Retinal pigment epithelial cell (primary cell): ENCODE results near the gene CBLN3.
"Not testable (repeated sequence)": the region's sequence is repeated elsewhere in the genome, so short reads cannot be mapped to it uniquely, and the experiment has no call there.

ENCODE experiments used
- DNase-seq: peaks from one replicate; pipeline ENCODE4 v3.0.0-alpha.2; 2010; ENCODE audit warnings: low read depth
- H3K4me3 ChIP-seq: 2 replicates; pipeline ENCODE4 v1.5.1; 2011; ENCODE audit warnings: mild to moderate bottlenecking, low read length, control low read depth, moderate library complexity
- TF ChIP-seq, protein P1 (sequence below): conservative IDR thresholded peaks from 2 replicates; pipeline ENCODE4 v1.5.1; 2011; ENCODE audit warnings: low read depth, low read length, control low read depth, inconsistent platforms

The CBLN3 gene

DNA sequence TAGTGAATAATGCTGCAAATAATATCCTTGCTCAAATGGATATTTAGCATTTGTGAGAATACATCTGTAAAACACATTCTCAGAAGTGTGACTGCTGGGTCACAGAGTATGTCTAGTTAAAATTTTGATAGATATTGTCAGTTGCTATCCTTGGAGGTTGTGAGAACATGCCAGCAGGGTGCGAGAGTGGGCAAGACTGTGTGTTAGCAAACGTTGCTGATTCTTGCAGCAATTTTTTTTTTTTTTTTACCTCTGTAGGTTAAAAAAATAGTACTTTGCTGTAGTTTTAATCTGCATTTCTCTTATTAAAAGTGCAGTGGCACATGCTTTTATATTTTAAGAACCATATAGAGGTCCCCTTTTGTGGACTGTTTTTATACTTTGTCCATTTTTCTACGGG, 35.2 kb downstream of the CBLN3 start:
- H3K4me3 ChIP-seq = no peak overlapping the region
- DNase-seq = no peak
- TF ChIP-seq, protein P1, sequence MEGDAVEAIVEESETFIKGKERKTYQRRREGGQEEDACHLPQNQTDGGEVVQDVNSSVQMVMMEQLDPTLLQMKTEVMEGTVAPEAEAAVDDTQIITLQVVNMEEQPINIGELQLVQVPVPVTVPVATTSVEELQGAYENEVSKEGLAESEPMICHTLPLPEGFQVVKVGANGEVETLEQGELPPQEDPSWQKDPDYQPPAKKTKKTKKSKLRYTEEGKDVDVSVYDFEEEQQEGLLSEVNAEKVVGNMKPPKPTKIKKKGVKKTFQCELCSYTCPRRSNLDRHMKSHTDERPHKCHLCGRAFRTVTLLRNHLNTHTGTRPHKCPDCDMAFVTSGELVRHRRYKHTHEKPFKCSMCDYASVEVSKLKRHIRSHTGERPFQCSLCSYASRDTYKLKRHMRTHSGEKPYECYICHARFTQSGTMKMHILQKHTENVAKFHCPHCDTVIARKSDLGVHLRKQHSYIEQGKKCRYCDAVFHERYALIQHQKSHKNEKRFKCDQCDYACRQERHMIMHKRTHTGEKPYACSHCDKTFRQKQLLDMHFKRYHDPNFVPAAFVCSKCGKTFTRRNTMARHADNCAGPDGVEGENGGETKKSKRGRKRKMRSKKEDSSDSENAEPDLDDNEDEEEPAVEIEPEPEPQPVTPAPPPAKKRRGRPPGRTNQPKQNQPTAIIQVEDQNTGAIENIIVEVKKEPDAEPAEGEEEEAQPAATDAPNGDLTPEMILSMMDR = no peak

- no peak overlapping the region for H3K4me3 ChIP-seq
- DNase-seq = no peak
- TF ChIP-seq, protein P1 = peak; percentile 25
These were observed 37.0 kb downstream of the CBLN3 start for GRCh38 chr14:24392325-24393091.

- H3K4me3 ChIP-seq = no peak overlapping the region
- TF ChIP-seq, protein P1 = no peak
- no peak for DNase-seq
These were observed 38.6 kb downstream of the CBLN3 start for GRCh38 chr14:24390701-24391468.

- TF ChIP-seq, protein P1 = no peak
- no peak for DNase-seq
- no peak overlapping the region for H3K4me3 ChIP-seq
These were observed 40.1 kb downstream of the CBLN3 start for GRCh38 chr14:24389226-24389848.

- TF ChIP-seq, protein P1 = no peak
- DNase-seq = peak; percentile 51
- no peak overlapping the region for H3K4me3 ChIP-seq
These were observed 40.8 kb downstream of the CBLN3 start for GRCh38 chr14:24388474-24389179.

DNA sequence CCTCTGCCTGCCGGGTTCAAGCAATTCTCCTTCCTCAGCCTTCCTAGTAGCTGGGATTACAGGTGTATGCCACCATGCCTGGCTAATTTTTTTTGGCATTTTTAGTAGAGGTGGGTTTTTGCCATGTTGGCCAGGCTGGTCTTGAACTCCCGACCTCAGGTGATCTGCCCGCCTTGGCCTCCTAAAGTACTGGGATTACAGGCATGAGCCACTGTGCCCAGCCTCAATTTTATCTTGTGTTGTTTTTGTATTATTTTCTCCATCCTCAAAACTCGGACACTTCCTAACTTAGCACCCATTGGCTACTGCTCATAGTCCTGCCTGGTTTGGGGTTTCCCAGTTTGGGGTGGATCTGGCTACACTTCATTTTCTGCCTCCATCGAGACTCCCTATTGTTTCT, 41.9 kb downstream of the CBLN3 start:
- H3K4me3 ChIP-seq, DNase-seq: not testable (repeated sequence)

DNA sequence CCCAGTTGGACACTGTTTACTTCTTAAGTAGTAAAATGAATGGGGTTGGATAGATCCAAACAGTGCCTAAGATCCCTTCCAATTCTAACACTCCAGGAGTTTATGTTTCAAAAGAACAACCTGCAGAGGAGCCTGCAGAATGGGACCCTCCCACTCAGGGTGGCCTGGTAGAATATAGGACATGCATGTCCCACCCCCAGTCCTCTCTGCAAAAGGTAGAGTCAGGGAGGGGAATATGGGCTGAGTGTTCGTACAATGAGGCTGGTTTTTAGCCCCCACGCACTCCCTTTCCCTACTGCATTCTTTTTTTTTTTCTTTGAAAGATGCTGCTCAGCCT, 42.5 kb downstream of the CBLN3 start:
- no peak overlapping the region for H3K4me3 ChIP-seq
- no peak for DNase-seq
- TF ChIP-seq, protein P1 = no peak
